Eye (tissue), 1 donor: Measurements from ENCODE around the gene RBMS3.
"Not testable (repeated sequence)": the region's sequence is repeated elsewhere in the genome, so short reads cannot be mapped to it uniquely, and the experiment has no call there.

Source experiments
- DNase-seq: peaks from one replicate; pipeline ENCODE4 v3.0.0-alpha.2; 2015

RBMS3 gene

DNA sequence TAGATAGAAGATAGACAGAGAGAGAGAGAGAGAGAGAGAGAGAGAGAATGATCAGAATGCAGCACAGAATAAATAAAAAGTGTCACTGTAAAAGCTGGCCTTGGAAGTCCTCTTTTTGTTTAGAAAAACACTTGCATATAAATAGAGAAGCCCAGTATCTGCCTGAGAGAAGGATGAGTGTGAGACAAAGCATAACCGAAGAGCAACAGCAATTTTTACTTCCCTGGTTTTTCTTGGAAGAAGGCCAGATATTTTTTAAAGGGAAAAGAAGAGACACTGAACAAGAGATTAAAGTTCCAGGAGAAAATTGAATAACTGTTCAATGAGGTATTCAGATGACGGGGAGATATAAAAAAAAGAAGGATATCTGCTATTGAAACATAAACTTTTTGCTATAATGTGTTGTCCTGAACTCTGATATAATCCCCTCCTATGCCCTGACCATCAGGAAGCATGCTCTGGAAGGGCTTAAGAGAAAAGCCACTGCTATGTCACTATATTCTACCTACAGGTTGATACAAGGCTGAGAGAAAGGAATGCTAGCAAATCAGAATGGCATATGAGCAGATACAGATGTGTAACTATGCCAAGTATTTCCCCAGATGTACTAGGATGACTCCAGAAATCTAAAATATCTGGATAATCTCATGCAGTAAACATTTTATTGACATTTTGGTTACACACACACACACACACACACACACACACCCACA is 358.9 kb downstream of the RBMS3 start:
- DNase-seq: no peak

DNA sequence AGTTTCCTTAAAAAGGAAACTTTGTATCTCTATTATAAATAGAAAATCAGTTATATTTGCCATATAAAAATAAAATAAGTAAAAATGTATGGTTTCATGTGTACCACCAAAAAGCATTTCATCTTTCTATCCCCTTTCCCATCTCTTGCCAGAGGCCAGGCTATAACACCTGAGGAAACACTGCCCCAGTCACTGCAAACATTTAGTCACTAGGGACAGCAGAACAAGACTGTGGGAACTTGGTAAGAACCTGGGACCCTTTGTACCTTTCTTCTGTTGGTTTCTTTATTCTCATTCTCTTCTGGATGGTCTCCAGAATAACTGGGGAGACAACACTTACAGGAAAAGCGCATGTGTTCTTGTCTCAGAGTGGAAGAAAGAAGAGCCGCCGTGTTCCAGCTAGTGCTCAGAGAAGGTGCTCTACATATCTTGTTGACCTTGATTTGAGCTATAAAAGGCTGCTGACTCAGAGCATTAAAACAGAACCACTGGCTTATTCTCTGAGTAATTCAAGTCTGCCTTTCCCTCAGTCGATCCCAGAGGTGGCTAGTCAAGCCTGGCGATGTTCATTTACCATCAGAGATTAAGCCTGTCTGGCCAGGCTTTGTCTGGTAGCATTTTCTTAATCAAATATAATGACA is 361.6 kb downstream of the RBMS3 start:
- DNase-seq: no peak

DNA sequence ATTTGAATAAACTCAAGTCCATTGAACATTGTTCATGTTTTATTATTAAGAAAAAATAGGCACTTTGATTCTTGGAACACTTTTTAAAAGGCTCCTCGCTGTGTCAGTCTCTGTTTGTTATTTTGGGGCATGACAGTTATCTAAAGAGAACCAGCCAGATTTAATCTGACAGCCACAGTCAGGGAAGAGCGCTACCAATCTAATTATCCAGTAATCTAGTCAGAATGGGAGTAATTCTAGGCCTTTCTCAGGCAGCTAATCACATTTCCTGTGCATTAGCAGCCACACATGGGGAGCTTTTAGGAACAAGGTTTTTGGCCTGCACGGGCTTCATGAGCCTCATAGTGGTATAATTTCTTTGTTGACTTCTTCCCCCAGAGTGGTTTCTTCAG is 362.2 kb downstream of the RBMS3 start:
- DNase-seq: peak; percentile 81

DNA sequence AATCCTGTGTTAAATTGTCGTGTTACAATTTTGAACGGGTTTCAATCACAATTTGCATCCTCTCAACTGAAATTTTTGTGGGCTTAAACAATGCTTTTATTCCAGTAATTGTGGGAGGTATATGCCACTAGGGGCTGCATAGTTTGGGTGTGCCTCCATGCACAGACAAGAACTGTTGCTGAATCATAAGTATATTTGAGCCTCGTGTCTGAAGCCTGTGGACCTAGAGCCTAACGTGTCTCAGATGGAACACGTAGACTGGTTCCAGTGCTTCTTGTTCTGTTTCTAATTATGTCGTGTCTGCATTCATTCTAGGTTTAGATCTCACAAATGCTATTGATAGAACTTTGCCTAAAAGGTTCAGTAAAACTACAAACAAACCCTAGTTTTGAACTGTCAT is 363.4 kb downstream of the RBMS3 start:
- DNase-seq: no peak

DNA sequence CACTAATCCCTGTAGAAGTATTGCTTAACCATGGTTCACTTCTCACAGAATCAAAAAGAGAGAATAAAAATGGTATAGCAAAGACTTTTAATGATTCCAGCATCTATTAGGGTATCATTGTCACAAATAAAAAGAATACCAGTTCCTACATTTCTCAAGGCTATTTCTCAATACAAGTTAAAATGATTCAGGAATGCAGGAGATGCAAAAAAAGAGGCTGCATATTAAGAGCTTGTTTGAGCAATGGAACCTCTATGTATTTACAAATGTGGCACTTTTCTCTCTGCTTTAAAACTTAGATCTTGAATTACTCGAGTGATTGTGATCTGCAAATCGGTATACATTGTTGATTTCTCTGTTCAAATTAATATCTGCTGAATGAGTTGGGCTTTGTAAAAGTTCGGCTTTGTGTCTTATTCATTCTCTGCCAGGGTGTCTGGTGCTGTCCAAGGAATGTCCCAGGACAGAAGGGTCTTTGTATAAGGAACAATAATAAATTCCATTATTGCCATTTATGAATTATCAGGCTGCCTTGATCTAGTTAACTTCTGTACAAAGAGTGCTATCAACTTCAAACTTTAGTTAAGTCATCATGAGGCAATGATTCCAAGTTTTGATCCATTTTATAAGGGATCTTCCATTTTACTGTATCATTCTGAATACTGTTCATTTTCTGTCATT is 364.2 kb downstream of the RBMS3 start:
- no peak for DNase-seq

DNA sequence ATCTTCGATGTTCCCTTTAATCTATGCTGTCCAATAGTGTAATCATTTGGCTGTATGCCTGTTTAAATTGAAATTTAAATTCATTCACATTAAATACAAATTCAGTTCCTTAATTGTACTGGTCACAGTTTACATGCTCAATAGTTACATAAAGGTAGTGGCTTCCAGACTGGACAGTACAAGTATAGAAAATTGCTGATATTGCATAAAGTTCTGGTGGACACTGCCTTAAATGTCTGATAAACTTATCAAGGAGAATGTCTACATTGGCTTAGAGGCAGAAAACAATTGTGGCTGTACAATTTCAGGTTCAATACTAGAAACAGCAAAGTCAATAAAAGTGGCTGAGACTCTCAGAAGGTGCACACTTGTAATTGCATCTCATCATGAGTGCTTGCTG is 365.2 kb downstream of the RBMS3 start:
- no peak for DNase-seq

DNA sequence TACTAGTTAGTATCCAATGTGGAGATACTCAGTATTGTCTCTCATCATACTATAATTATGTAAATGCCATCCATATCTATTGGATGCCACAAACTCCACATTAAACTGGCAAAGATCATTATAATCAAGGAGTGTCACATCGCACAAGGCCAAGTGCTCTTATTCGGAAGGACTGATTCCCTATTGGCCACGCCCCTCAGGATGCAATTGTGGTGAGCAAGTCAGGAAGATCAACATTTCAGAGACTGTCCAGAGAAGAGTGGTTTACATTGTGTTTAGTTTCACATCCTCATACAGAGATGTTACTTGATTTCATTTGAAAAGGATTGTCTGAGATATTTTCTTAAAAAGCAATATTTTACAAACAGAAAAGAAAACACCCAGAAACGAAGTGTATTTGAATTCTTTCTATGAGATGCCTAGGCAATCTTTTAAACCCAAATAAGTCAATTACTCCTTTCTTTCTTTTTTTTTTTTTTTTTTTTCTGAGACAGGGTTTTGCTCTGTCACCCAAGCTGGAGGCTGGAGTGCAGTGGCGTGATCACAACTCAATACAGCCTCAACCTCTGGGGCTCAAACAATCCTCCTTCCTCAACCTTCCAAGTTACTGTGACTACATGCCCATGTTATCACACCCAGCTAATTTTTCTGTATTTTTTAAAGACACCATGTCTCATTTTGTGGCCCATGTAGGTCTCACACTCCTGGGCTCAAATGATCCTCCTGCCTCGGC is 369.1 kb downstream of the RBMS3 start:
- DNase-seq: no peak

DNA sequence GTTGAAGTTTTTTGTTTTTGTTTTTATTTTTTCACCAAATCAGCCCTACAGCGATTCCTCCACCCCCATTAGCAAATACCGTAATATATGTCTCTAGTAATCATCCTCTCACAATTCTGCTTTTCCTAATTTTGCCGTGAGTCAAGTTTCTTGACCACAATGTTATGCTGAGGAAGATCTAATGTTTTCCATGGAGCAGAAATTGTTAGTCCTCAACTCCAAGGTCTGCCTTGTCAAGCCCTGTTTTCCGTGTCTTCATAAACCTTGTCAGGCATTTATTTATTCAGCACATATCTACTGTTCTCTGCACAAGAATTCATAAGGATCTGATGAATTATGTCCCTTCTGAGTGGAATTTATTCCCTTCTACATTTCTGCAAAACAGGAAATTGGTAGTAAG is 372.8 kb downstream of the RBMS3 start:
- no peak for DNase-seq

DNA sequence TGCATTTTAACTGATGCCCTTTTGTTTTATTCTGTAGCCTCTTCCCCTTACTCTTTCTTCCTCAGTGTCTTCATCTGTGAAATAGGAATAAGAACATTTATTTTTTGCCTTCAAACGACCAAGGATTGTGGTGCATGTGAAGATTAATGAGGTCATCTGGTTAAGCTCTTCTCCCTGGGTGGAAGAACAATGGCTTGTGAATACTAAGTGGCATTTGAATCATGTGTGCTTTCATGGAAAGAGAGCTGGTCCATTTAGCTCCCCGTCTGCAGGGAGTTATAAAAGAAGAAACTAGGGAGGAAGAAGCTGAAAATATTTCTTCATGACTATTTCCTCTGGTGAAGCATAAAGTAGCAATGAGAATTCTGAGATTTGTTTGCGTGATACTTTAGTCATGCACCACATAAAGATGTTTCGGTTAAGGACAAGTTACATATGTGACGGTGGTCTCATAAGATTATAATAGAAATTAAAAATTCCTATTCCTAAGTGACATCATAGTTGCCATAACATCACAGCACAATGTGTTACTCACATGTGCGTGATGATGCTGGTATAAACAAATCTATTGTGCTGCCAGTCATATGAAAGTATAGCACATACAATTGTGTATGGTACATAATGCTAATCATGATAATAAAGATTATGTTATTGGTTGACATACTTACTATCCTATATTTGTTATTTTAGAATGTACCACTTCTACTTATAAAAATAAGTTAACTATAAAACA is 374.3 kb downstream of the RBMS3 start:
- DNase-seq: peak; percentile 32

DNA sequence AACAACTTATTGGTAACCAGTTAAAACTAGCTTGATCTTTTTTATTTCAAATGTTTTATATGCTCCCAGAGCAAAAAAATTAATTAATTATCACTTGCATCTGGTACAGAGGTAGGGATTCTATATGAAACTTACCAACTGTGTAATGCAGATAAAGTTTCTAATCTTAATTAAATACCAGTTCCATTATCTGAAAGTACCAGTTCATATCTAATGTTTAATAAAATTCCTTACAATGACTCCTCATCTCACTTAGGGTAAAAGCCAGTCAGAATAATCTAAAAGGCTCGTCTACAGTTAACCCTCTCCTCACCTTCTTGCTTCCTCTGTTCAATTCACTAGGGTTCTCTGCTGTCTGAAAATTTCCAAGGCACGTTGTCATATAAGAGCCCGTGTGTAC is 384.8 kb downstream of the RBMS3 start:
- DNase-seq: no peak

DNA sequence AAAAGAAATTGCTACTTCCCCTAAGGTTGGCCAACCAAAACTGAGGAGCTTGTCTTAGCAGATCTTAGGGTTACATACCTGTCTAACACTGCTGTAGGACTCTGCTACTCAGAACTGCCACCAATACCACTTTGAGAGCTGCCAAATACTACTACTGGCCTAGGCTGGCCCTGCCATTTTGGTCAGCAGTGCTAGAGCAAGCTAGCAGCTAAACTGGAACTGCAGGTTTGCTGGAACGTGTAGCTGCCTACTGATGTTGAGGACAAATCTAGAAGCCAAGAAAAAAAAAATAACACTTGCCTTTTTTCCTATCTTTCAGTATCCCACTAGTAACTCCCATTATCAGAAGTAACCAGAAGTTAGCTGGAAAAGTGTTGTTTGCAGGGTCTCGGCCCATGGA is 387.4 kb downstream of the RBMS3 start:
- DNase-seq: no peak

DNA sequence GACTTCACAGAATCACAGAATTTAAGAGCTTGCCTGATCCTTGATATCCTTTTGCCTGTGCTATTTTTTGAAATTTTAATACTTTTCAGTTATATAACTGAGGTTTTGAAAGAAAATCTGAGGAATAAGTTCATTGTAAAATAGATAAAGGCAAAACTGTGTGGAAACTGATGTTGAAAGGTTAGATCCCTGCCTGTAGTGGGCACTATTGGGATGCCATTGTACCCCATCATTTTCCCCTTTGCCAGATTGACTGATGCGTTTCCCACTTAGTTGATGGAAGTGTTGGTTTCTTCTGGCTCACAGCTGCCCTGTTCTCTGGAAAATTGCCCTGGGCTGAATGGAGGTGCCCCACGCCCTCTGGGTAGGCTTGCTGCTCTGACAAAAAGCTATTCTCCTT is 387.9 kb downstream of the RBMS3 start:
- DNase-seq: no peak

DNA sequence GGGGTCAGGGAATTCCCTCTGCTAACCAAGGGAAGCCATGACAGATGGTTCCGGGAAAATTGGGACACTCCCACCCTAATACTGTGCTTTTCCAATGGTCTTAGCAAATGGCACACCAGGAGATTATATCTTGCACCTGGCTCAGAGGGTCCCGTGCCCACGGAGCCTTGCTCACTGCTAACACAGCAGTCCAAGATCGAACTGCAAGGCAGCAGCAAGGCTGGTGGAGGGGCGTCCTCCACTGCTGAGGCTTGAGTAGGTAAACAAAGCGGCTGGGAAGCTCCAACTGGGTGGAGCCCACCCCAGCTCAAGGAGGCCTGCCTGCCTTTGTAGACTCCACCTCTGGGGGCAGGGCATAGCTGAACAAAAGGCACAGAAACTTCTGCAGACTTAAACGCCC is 389.6 kb downstream of the RBMS3 start:
- not testable (repeated sequence) for DNase-seq

DNA sequence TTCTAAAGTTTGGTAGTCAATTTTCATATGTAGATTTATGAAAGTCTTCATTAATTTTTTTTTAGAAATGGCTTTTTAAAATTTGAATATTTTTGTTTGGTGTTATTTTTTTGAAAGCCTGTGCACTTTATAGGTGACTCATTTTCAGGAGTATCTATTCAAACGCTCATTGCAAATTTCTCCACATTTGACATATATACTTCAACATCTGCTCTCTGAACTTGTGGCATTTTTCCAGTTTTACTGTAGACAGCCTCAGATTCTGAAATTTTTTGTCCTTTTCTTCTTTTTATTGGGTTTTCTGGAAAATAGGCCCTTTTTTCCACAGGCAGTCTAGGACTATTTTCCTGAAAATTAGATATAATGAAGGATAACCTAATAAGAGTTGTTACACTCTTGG is 396.6 kb downstream of the RBMS3 start:
- DNase-seq: no peak

DNA sequence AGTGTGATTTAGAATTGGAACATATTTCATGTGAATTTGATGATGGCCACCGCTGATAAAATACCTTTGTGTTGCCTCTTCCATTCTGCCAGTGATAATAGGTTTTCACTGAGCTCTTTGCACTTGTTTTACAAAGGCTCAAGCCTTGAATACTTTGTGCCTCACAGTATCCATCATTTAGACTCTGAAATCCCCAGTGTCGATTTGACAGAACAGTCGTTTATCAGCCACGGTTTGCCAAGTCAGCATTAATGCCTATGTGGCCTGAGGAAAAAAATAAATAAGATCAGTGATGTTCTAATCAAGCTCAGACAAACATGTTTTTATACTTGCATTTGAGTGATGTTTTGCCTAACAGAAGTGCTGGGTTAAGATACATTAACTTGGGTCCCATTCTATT is 399.1 kb downstream of the RBMS3 start:
- no peak for DNase-seq

DNA sequence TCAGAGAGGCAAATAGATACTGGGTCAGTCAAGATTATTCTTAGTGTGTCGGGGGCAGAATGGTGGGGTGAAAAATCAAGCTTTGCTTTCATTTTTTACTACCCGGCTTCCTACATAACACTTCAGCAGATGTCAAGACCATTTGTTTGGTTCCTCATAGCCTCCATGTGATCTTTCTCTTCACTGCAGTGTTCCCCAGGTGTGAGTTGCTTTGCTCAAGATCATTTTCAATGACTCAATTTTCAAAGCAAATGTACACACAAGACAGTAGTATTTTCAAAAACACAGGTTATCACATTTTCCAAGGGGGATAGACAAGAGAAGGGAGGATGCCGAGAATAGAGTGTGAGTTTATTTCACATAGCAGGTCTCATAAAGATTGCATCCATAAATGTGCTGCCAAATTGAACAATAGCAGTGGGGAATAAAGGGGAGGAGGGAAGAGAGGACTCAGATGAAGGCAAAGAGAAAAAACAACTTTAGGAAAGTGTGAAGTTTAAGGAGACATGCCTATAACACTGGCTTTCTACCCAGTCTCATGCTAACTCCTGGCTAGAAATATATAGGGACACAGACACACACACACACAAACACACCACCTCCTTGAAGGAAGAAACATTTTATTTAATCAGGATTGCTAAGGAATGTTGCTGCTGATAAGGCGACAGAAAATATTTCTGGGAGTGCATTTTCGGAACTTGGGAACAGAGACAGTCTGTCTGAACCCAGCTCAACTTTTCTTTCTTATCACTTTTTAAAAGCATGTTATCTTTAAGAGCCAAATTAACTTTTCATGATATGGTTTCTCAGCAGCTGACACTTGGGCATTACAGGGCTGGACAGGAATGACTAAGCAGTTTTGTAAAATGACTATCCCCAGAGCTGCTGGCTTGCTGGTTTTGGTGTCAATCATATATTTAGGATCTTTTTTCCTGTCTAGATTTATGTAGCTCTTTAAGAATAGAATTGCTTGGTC is 402.4 kb downstream of the RBMS3 start:
- no peak for DNase-seq

DNA sequence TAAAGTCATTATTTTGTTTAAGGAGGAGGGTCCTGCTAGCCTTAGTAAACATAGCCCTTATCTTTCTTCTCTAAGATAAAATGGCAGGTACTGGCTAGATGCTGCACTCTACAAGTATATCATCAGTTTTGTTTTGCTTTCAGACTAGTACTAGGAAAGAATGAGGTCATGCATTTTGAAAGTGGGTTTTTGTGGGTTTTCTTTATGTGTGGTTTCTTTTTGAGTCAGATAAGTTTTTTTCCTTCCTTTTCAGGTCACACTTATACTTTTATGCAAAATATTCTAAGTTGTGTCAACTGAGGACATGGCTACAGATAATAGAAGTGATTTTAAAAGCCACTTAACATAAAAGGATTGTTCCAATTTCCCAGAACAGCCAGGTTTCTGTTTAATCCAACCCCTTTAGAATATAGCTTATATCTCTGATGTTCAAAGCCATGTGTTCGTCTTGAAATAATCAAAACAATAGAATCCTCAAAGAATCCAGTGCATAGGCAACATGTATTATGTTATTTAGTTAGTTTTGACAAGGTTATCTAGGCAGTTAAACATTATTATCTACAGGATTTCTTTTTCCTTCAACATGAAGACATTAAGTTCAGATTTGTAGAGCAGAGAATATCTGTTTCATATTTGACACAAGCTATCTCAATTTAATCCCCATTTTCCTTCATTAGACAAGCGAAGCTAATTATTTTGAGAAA is 406.2 kb downstream of the RBMS3 start:
- DNase-seq: no peak

DNA sequence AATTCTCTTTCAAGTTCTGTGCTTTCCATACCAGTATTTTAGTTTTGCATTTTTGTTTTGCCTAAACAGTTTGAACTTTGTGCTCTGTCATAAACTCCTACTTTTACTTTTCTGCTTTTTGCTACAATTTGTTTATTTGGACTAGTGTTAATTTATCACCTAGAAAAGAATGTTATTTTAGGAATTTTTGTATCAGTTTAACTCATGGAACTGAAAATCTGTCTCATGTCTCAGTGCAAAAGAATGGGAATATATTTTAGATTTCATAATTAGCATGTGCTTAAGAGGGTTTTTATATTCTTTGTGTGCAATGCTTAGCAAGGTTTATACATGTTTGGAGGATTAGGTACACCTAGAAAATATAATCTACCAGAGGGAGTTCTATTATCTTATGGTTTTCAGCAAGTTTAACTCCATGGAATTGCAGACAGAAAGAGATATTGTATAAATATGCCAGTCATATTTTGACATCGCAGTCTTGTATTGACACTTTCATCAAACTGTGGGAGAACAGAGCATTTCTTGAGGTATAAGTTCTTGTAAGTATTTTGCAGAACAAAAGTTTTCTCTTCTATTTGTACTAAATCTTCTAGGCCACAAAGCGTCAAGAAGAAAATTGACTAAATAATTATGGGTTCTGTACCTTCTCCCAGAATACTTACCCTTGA is 409.9 kb downstream of the RBMS3 start:
- DNase-seq: no peak

DNA sequence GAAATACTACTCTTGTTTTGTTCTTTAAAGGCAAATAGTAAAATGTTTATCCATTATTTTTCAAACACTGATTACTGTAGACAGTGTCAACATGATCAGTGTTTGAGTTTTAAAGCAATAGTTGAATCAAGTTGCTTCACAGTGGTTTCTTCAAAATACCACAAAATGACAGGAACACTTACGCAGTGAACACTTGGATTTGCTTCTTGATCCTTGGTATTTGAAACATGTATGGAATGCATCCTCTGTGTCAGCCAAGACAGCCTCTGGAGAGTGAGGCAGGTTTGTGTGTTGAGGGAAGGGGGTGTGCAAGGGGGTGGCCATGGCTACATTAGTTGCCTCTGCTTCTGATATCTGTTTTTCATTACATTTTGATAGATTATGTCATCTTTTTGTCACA is 413.0 kb downstream of the RBMS3 start:
- peak; percentile 78 for DNase-seq

DNA sequence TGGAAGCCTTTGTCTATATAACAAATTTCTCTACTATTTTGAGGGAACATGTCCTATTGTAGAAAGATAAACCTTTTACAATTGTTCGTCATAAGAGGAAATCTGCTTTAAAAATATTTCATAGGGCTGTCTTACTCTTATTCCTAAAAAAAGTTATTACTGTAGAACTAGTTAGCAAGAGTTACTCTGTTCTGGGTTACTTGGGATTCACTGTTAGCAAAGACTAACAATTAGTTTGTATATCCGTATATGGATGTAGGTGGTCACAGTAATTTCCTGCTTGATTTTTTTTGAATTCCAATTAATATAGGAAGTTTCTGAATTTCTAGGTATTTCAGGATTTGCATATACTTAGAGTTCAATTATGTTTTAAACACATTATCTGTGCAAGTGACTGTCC is 413.5 kb downstream of the RBMS3 start:
- DNase-seq: no peak
